ENCODE measurements around the gene CTDNEP1.

CTDNEP1 gene

DNA sequence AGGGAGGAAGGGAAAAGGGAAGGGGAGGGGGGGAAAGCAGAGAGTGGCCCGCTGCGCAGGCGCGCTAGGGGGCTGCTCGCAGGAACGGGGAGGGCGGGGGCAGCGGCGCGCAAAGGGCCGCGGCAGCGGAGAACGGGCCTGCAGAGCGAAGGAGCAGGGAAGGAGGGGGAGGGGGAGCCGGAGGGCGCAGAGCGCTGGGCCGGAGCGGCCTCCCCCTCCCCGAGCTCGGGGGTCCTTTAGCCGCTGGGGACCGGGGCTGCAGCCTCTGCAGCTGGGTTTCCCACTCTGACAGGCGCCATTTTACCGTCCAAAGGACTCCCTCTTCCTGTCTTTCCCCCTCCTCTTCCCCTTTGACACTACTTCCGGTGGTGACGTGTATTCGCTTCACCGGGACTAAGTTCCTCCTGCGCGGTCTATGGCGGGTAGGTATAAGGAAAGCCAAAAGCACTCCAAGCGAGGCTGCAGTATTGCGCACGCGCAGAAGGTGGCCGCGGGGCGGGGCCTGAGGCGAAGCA lies at the start of gene CTDNEP1:
Gene CTDNEP1, minus strand, starts transcription at position 74 of the 515 bp plus-strand sequence. CDS start 438 bp downstream, outside the sequence.
- DNase-seq = peak; percentile 99

DNA sequence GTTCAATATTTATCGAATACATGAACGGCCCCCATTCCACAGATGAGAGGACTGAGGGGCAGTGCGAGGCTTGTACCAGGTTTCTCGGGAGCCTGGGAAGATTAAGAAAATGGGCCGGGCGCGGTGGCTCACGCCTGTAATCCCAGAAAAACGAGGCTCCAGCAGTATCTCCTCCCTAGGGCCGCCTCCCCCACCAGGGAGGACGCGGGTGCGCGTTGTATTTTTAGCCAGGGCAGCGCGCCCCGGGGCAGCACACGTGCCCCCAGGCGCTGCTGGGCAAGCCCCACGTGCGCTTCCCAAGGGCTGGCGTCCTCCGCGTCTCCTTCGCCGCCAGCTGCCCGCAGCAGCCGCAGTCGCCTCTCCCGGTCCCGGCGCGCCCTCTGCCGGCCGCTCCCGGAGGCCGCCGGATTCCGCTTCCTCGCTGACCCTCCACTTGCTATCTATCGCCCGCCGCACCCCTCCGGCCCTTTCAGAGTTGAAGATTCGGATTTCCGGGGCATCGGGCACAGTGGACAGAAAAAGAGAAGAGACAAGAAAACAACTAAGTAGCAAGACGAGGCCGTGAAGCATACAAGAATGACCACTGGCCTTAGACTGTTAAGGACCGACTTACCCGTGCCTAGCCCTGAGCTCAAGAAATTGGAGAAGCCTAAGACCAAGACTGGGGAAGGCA lies 44.8 kb upstream of the CTDNEP1 start:
- peak; percentile 74 for DNase-seq

DNA sequence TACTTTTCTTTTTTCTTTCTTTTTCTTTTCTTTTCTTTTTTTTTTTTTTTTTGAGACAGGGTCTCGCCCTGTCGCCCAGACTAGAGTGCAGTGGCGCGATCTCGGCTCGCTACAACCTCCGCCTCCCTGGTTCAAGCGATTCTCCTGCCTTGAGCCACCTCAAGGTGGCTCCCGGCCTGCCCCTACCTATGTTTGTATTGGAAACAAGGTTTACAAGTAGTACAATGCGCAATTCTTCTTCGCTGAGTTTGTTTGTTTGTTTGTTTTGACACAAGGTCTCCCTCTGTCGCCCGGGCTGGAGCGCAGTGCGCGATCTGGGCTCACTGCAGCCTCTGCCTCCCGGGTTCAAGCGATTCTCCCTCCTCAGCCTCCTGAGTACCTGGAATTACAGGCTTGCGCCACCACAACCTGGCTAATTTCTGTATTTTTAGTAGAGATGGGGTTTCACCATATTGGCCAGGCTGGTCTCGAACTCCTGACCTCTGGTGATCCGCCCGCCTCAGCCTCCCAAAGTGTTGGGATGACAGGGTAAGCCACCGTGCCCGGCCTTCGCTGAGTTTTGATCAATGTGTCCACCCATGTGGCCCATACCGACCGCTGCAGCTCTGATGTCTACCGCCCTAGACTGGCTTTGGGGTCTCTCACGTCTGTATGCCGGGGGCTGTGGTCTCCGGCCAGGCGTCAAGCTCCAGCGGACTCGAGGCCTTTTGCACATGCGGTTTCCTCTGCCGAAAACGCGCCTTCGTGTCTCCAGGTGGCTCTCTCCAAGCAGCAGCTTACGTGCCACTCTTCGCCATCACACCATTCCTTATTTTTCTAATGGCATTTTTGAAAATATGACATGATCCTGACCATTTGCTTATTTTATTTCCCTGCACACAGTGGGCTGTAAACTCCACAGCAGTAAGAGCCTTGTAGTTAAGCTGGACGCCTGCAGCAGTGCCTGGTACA lies 44.0 kb upstream of the CTDNEP1 start:
- no peak for DNase-seq

DNA sequence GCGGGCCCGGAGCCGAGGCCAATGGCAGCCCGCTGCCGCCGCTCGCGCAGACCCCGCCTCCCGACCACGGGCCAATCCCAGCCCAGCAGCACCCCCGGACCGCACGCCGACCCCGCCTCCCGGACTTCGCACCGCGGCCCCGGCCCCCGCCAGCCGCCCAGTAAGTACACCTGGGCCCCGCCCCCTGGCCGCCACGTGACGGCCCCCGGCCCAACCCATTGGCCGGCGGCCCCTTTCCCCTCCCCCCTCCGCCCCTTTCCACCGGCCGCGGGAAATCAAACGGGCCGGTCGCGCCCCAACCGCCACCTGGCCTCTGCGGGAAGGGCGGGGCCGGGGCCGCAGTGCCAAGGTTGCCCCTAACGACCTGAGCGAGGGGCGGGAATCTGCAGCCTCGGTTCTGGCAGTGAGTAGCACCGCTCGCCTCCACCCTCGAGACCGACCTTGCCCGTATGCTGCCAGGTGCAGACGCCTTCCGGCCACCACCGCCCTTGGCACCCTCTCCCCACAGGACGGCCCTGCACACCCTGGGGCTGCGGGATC lies 43.1 kb upstream of the CTDNEP1 start, which contains the start of gene YBX2:
Gene YBX2, minus strand, starts transcription at position 26 of the 540 bp plus-strand sequence. CDS start 139 bp downstream, outside the sequence.
- peak; percentile 70 for DNase-seq

DNA sequence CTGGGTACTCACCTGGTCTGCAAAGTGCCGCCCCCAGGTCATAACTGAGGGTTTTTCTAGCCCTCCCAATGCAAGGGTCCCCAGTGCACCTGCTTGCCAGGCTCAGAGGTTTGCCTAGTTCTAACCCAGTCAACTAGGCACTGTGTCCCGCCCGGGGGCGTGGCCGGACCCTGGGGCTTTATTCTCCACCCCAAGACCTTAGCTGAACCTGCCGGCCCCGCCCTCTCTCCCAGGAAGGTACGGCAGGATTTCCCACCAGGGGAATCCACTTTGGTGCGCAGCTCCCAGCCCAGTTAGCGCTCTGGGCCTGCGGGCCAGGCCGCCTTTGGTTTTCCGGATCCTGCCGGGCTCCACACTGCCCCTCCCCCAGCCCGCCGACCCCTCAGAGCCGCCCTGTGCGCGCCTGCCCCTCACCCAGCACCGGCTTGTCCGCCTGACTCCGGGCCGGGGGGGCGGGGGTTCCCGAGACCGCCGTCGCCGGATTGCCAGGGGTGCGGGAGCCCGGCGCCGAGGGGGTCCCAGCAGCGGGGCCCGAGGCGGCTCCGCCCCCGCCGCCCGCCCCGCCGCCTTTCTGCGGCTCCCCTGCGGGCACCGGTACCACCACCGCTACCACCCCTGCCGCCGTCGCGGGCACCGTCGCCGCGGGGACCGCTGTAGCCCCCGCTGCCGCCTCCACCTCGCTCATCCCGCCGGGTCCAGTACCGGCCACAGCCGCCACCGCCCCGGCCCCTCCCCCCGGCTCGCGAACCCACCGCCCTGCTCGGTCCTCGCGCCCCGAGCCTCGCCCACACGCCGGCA lies 42.5 kb upstream of the CTDNEP1 start:
- no peak for DNase-seq

DNA sequence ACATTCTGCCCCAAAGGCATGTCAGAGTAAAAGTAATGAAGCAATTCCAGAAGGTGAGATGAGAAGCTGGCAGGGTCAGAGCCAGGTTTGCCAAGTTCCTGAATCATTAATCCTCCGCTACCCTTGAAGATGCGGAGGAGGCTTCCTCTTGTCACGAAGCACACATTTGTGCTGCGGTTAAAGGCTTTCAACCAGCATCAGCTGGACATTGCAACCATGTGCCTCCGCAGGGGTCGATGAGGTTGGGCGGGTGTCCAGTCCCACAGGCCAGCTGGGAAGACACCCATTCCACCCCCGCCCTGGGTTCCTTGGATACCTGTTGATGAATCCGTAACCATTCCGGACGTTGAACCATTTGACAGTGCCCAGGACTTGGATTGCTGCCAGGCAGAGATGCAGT lies 41.6 kb upstream of the CTDNEP1 start:
- DNase-seq = no peak

DNA sequence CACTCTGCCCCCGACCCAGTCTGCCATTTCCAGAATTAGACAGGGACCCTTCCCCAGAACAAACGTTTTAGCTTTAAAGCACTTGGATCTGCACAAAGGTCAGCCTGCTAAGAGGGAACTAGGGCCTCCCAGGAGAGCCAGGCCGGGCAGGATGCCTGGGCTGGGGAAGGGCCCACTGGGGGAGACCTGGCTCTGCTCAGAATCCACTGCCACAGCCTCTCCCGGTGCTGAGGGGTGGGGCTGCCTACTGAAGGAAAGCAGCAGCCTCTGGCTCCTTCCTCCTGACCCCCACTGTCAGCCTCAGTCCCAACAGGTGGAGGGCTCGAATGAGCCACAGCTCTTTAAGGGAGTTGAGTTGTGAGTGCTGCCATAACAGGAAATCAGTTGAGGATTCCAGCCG lies 41.2 kb upstream of the CTDNEP1 start:
- no peak for DNase-seq

DNA sequence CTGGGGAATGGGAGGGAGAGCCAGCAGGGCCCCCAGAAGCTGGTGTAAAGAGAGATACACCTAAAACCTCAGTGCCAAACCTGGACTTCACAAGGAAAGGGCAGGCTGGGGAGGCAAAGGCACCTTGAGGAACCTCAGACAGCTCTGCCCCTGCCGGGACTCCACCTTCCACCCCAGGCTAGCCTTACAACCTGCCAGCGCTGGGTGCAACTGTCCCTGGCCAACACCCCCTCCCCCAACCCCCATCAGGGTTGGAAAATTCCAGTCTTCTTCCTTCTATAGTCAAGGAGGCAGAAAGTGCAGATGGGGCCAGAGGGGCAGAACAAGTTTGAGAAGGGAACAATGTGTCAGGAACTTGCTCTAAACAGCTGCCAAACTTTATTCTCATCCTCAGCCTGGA lies 40.7 kb upstream of the CTDNEP1 start:
- no peak for DNase-seq

DNA sequence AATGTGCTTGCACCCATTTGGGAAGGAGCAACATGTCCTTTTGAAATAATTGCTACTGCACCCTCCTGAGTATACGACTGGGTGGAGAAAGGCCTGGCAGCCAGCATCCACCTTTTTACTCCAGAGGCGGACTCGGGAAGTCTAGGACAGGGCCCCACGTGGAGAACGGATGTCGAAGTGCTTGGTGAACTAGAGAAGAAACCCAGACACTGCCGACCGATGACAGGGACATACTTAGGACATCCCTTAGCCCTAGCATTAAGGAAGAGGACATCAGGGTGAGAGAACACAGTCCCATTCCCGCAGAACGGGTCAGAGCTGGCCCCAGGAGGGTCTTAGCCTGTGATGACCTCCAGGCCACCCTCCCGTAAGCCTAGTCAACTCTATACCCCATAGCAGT lies 39.2 kb upstream of the CTDNEP1 start:
- DNase-seq = no peak

DNA sequence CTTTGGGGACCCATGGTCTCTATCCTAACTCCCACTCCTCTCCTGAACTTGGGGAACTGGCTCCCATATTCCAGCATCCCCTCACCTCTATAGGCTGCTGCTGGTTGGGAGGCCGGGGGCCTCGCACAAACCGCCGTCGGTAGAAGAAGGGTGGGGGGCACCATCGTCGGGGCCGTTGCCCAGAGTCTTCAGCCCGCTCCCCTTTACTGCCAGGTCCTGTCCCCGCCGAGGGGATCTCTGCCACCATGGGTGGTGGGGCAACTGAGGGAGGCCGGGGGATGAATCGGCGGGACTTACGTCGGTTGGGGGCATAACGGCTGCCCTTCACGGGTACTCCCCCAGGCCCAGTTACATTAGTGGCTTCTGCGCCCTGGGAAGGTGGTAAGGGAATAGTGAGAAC lies 38.6 kb upstream of the CTDNEP1 start:
- no peak for DNase-seq

DNA sequence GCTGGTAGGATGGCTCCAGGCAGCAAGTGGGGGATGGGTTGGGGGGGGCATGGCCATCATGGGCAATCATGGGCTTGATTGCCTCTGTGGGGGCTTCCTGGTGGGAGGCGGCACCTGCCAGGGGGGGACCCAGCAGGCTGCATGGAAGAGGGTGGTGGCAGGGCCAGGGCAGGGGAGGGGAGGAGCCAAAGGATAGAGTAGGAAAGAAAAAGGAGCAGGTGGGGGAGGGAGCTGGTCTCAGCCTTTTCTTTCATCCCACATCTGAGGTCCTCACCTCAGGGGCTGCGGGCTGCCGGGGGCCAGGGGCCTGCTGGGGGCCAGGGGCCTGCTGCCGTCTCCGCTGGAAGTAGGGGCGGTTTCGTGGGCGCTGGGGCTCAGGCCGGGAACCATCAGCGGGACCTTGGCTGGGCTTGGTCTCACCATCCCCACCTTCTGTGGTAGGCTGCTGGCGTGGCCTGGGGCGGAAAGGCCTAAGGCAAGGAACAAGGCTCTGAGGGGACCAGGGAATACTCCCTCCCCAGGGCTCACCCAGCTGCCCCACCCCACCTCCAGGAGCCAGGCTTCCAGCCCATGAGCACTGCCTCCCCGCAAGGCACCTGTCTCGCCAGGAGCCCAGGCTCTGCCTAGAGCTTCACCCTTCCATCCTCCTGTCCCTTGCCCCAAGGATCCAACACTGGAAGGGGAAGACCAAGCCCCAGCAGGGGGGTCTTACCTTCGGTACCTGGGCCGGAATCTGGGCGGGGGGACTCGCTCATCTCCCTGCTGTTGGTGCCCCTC lies 37.9 kb upstream of the CTDNEP1 start:
- DNase-seq = no peak

DNA sequence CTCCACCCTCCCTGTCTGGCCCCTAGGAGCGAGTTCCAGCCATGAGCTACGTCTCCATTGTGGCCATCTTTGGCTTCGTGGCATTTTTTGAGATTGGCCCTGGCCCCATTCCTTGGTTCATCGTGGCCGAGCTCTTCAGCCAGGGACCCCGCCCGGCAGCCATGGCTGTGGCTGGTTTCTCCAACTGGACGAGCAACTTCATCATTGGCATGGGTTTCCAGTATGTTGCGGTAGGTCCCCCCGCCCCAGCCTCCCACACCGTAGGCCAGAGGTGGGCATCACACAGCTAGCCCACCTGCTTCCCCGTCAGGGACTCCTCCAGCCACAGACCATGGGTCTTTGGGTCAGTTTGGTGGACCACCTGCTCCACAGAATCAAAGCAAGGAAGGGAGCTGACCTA lies 34.1 kb upstream of the CTDNEP1 start:
- DNase-seq = no peak

DNA sequence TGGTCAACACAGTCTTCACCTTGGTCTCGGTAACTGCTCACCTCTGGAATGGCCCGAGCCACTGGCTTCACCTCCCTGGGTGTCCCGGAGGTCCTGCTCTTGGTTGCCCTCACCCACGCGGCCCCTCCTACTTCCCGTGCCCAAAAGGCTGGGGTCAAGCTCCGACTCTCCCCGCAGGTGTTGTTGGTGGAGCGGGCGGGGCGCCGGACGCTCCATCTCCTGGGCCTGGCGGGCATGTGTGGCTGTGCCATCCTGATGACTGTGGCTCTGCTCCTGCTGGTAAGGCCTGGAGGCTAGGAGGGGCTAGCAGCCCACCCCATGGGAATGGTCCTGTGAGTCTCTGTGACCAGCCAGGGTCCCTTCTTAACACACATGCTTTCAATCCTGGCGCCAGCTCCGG lies 33.4 kb upstream of the CTDNEP1 start:
- DNase-seq = no peak

DNA sequence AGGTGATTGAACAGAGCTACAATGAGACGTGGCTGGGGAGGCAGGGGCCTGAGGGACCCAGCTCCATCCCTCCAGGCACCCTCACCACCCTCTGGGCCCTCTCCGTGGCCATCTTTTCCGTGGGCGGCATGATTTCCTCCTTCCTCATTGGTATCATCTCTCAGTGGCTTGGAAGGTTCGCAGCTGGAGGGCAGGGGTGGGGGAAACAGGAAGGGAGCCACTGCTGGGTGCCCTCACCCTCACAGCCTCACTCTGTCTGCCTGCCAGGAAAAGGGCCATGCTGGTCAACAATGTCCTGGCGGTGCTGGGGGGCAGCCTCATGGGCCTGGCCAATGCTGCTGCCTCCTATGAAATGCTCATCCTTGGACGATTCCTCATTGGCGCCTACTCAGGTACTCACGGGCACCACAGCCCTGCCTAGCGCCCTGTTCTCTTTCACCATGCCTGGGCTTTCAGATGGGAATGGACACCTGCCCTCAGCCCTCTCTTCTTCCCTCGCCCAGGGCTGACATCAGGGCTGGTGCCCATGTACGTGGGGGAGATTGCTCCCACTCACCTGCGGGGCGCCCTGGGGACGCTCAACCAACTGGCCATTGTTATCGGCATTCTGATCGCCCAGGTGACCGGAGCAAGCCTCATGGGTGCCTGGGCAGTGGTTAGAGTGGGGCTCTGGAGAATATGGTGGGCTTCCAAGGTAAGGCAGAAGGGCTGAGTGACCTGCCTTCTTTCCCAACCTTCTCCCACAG lies 32.1 kb upstream of the CTDNEP1 start:
- no peak for DNase-seq

DNA sequence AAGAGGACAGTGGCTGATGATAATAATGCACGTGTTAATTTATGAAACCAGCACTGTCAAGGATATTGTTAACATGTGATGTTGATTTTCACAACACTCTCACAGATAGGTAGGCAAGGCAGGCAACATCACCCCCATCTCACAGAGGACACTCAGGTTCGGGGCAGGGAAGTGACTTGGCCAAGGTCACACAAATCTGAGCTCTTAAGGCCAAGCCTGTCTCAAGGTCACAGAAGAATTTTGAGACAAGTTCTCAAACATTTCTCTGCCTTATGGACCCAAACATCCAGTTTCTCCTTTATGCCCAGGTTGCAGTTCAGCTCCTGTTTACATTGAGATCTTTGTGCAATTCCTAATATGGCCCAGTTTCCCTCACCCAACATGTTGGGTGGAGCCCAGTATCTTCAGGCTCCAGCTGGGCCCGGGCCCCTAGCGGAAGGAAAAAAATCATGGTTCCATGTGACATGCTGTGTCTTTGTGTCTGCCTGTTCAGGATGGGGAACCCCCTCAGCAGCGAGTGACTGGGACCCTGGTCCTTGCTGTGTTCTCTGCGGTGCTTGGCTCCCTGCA lies 31.3 kb upstream of the CTDNEP1 start:
- no peak for DNase-seq

DNA sequence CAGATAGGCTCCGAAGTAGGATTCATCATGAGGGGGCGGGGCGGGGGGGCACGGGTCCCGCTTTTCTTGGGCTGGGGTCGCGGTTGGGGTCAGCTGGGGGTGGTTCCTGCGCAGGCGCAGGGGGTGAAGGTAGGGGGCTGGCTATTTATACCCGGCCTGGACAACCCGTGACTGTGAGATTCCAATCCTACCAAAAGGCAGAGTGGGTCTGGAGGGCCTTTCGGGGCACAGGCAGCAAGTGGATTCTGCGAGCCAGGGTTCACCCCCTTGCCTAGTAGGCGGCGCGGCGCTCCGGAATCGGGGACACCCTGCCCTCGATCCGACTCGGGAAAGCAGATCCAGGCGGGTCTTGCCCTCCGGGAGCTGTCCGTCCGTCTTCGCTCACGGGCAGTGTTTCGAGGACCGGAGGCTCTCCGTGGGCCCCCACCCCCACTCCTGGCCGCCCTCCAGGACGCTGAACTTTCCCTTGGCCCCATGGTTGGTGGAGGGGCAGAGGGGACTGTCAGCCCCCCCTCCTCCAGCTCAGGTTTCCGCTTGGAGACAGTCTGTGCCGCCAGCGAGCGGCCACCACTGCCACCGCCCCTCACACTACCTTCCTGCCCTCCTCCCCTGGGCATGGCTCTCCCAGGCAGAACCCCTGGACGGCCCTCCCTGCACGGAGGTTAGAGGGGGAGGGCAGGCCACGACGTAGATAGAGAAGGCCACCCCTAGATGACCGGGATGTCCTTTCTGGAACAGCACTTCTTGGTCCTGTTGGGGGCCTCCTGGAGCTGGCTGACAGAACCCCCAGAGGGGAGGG lies 30.6 kb upstream of the CTDNEP1 start:
- no peak for DNase-seq

DNA sequence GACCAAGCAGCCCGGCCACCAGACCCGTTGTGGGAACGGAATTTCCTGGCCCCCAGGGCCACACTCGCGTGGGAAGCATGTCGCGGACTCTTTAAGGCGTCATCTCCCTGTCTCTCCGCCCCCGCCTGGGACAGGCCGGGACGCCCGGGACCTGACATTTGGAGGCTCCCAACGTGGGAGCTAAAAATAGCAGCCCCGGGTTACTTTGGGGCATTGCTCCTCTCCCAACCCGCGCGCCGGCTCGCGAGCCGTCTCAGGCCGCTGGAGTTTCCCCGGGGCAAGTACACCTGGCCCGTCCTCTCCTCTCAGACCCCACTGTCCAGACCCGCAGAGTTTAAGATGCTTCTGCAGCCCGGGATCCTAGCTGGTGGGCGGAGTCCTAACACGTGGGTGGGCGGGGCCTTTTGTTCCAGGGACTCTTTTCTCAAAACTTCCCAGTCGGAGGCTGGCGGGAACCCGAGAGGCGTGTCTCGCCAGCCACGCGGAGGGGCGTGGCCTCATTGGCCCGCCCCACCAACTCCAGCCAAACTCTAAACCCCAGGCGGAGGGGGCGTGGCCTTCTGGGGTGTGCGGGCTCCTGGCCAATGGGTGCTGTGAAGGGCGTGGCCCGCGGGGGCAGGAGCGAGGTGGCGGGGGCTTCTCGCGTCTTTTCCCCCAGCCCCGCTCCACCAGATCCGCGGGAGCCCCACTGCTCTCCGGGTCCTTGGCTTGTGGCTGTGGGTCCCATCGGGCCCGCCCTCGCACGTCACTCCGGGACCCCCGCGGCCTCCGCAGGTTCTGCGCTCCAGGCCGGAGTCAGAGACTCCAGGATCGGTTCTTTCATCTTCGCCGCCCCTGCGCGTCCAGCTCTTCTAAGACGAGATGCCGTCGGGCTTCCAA lies 29.8 kb upstream of the CTDNEP1 start, which contains the start of gene SLC2A4:
Gene SLC2A4, plus strand, starts transcription at position 645 of the 879 bp plus-strand sequence. Its CDS starts 217 bp downstream, at position 862.
- peak; percentile 91 for DNase-seq

DNA sequence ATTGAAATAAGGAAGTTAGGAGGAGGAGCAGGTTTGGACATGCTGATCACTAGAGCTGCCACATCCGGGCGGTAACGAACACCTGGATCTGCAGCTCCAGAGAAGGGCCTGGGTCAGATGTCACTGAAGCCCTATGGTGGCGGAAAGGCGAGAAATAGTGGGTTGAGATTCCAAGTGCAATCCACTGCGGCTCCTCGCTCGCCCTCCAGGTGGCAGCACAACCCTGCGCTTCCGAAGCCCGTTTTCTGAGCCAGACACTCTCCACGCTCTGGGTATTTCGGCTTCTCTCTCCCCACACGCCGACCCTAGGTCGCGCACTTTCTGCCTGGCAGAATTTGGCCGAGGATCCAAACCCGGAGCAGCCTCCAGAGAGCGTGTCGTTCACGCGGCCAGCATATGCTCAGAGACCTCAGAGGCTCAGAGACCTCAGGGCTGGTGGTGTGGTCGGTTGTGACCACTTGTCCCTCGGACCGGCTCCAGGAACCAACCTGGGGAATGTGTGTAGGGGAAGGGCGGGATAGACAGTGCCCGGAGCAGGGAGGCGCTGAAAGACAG lies 29.1 kb upstream of the CTDNEP1 start:
- peak; percentile 82 for DNase-seq
